HepG2 (cell line): ENCODE measurements around the gene TCEANC. TPM values are rescaled to one million over a fixed set of nuclear protein-coding genes. Genes with fewer than 3 reads are reported as not detected.

Source experiments
- ARID4A ChIP-seq: sonication (generic); formaldehyde crosslinking; IDR thresholded peaks from 2 replicates; pipeline ENCODE4 v1.5.0; 2020; ENCODE audit warnings: mild to moderate bottlenecking, missing genetic modification reagents, borderline replicate concordance
- CCAR2 ChIP-seq: fragments of 200-400 bp; formaldehyde crosslinking; optimal IDR thresholded peaks from 2 replicates; pipeline ENCODE3; 2018; ENCODE audit warnings: low read depth, mild to moderate bottlenecking, low read length, moderate library complexity
- CREM ChIP-seq, 2 experiments: sonication (generic) in 1 of 2; formaldehyde crosslinking in 1 of 2; IDR thresholded peaks; 2 replicates each; pipeline versions ENCODE4 v1.4.0 to v1.6.1; 2016 to 2020; ENCODE audit warnings: antibody characterized with exemption in 1 of 2, mild to moderate bottlenecking in 1 of 2, missing genetic modification reagents in 1 of 2
- MAFF ChIP-seq: IDR thresholded peaks from 2 replicates; pipeline ENCODE4 v1.6.1; 2011; ENCODE audit warnings: low read depth, low read length, improper control_type of control experiment
- PLRG1 ChIP-seq: fragments of 450-650 bp; conservative IDR thresholded peaks from 2 replicates; pipeline ENCODE4 v1.6.1; 2016
- TBX3 ChIP-seq: fragments of 450-650 bp; IDR thresholded peaks from 2 replicates; pipeline ENCODE4 v1.6.1; 2017; ENCODE audit warnings: antibody characterized with exemption, mild to moderate bottlenecking, inconsistent platforms, borderline replicate concordance
- ZNF18 ChIP-seq: sonication (generic); formaldehyde crosslinking; IDR thresholded peaks from 2 replicates; pipeline ENCODE4 v1.8.0; 2022; ENCODE audit warnings: mild to moderate bottlenecking, missing genetic modification reagents; ENCODE audit not compliant: insufficient replicate concordance
- ZNF333 ChIP-seq: sonication (generic); formaldehyde crosslinking; IDR thresholded peaks from 2 replicates; pipeline ENCODE4 v1.4.0; 2020; ENCODE audit warnings: mild to moderate bottlenecking, missing genetic modification reagents, borderline replicate concordance
- ZNF337 ChIP-seq: sonication (generic); formaldehyde crosslinking; IDR thresholded peaks from 2 replicates; pipeline ENCODE4 v1.5.1; 2020; ENCODE audit warnings: missing genetic modification reagents, low read depth, mild to moderate bottlenecking, borderline replicate concordance
- polyA plus RNA-seq, 8 experiments: library from polyadenylated mRNA; depleted of rRNA in 3 of 8; stranded (reverse) in 7 of 8; unstranded in 1 of 8; fragments of >200 nt; fragmentation: Illumina TruSeq in 4 of 8; extraction: Trizol in 4 of 8; gene quantifications; 2 replicates each; pipeline versions ENCODE4 v1.2.1 to v1.2.3, GENCODE V29; 2011 to 2016; ENCODE audit warnings: low read depth in 4 of 8, missing spikeins in 1 of 8, mixed read lengths in 1 of 8; ENCODE audit not compliant: insufficient read depth in 1 of 8
- total RNA-seq, 5 experiments: library from RNA; depleted of rRNA; stranded (reverse); fragments of >200 nt; fragmentation: Illumina TruSeq; extraction: Trizol; gene quantifications; 2 replicates each; pipeline ENCODE4 v1.2.3, GENCODE V29; 2016; ENCODE audit warnings: low read depth in 1 of 5
- TF ChIP-seq, protein P1 (sequence below): sonication (generic); formaldehyde crosslinking; IDR thresholded peaks from 2 replicates; pipeline ENCODE4 v1.4.0; 2020; ENCODE audit warnings: mild to moderate bottlenecking, missing genetic modification reagents
- TF ChIP-seq, protein P2 (sequence below): sonication (generic); formaldehyde crosslinking; conservative IDR thresholded peaks from 2 replicates; pipeline ENCODE4 v1.4.0; 2020; ENCODE audit warnings: missing genetic modification reagents

TCEANC gene
- total and polyA plus RNA-seq, 2 of the 13 experiments (the other 11 are each of a cell fraction or from before 2014, with no cell fraction given), result 0.51 to 0.97 TPM

GRCh38 chrX:13670197-13670596 is 17.3 kb downstream of the TCEANC start (continued):
- TF ChIP-seq, protein P1, sequence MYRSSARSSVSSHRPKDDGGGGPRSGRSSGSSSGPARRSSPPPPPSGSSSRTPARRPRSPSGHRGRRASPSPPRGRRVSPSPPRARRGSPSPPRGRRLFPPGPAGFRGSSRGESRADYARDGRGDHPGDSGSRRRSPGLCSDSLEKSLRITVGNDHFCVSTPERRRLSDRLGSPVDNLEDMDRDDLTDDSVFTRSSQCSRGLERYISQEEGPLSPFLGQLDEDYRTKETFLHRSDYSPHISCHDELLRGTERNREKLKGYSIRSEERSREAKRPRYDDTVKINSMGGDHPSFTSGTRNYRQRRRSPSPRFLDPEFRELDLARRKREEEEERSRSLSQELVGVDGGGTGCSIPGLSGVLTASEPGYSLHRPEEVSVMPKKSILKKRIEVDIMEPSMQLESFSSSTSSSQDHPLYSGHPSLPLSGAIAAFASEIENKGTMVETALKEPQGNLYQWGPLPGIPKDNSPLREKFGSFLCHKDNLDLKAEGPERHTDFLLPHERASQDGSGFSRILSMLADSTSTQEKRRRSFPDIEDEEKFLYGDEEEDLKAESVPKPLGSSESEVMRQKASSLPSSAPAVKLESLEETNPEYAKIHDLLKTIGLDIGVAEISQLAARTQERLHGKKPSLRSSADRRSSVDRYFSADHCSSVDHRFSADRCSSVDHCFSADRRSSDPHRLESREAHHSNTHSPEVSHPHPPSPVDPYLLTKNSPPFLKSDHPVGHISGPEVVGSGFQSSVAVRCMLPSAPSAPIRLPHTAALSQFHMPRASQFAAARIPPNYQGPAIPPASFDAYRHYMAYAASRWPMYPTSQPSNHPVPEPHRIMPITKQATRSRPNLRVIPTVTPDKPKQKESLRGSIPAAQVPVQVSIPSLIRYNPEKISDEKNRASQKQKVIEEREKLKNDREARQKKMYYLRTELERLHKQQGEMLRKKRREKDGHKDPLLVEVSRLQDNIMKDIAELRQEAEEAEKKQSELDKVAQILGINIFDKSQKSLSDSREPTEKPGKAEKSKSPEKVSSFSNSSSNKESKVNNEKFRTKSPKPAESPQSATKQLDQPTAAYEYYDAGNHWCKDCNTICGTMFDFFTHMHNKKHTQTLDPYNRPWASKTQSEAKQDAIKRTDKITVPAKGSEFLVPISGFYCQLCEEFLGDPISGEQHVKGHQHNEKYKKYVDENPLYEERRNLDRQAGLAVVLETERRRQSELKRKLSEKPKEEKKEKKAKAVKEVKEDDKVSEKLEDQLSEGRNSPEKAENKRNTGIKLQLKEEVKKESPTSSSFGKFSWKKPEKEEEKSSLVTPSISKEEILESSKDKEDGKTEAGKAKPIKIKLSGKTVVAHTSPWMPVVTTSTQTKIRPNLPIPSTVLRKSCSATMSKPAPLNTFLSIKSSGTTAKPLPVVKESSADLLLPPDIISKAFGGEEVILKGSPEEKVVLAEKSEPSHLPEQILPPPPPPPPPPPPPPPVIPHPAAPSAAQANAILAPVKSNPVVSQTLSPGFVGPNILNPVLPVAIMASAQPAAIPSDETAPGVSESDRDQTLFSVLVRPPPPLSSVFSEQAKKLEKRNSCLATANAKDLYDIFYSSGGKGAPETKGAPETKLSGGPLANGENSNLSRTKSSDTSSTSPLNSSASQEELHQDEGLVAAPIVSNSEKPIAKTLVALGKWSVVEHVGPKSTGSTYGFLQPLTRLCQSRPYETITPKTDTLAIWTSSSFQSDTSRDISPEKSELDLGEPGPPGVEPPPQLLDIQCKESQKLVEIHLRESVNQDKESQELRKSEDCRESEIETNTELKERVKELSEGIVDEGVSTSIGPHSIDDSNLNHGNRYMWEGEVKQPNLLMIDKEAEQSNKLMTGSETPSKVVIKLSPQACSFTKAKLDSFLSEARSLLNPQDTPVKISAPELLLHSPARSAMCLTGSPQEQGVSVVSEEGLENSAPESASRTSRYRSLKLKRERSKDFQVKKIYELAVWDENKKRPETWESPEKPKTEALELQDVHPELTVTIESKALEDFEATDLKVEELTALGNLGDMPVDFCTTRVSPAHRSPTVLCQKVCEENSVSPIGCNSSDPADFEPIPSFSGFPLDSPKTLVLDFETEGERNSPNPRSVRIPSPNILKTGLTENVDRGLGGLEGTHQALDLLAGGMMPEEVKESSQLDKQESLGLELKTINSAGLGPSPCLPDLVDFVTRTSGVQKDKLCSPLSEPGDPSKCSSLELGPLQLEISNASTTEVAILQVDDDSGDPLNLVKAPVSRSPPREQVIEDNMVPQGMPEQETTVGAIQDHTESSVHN, result no peak
- TF ChIP-seq CREM (IDR thresholded peaks at IDR 0.05) (no peak), CREM (CRISPR knock-in tag; IDR thresholded peaks at IDR 0.05) (no peak), MAFF (no peak), PLRG1 (no peak), ZNF18 (no peak), ZNF333 (CRISPR knock-in tag) (no peak), ARID4A (CRISPR knock-in tag) (no peak), CCAR2 (no peak), ZNF337 (CRISPR knock-in tag) (no peak), TBX3 (no peak)
- TF ChIP-seq, protein P2, sequence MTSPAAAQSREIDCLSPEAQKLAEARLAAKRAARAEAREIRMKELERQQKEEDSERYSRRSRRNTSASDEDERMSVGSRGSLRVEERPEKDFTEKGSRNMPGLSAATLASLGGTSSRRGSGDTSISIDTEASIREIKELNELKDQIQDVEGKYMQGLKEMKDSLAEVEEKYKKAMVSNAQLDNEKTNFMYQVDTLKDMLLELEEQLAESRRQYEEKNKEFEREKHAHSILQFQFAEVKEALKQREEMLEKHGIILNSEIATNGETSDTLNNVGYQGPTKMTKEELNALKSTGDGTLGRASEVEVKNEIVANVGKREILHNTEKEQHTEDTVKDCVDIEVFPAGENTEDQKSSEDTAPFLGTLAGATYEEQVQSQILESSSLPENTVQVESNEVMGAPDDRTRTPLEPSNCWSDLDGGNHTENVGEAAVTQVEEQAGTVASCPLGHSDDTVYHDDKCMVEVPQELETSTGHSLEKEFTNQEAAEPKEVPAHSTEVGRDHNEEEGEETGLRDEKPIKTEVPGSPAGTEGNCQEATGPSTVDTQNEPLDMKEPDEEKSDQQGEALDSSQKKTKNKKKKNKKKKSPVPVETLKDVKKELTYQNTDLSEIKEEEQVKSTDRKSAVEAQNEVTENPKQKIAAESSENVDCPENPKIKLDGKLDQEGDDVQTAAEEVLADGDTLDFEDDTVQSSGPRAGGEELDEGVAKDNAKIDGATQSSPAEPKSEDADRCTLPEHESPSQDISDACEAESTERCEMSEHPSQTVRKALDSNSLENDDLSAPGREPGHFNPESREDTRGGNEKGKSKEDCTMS (CRISPR knock-in tag), result no peak
